HFFc6 (cell line): ENCODE data around the gene SSR4. TPM values are rescaled to one million over a fixed set of nuclear protein-coding genes. Genes with fewer than 3 reads are reported as not detected.

Experiments used
- DNase-seq: peaks from one replicate; pipeline ENCODE4 v3.0.0-alpha.2; 2018
- H3K27ac Mint-ChIP-seq: 2 replicates; pipeline ENCODE4 v1.8.0; 2020; ENCODE audit warnings: mild to moderate bottlenecking, mixed read lengths
- H3K27me3 Mint-ChIP-seq: 2 replicates; pipeline ENCODE4 v1.8.0; 2021; ENCODE audit warnings: mild to moderate bottlenecking, moderate library complexity, mixed read lengths; ENCODE audit not compliant: insufficient read depth
- H3K36me3 Mint-ChIP-seq: 2 replicates; pipeline ENCODE4 v1.8.0; 2021; ENCODE audit warnings: low read depth, mixed read lengths
- H3K4me1 Mint-ChIP-seq: 2 replicates; pipeline ENCODE4 v1.8.0; 2020; ENCODE audit warnings: low read depth, mixed read lengths
- H3K4me3 Mint-ChIP-seq: 2 replicates; pipeline ENCODE4 v1.8.0; 2020; ENCODE audit warnings: mild to moderate bottlenecking, moderate library complexity, mixed read lengths
- H3K9me3 Mint-ChIP-seq: 2 replicates; pipeline ENCODE4 v1.8.0; 2020; ENCODE audit warnings: mild to moderate bottlenecking, mixed read lengths
- total RNA-seq, 6 experiments: library from RNA; stranded (reverse); fragmentation: NEBNext Ultra II Directional; extraction: Animal tissue kit (Norgen Biotek cat#: 25700); gene quantifications; 2 replicates in 1 of 6; 3 replicates in 5 of 6; pipeline ENCODE4 v1.2.3, GENCODE V29; 2021
- TF ChIP-seq, protein P1 (sequence below): fragments of 200-600 bp; sonication (generic); IDR thresholded peaks from 2 replicates; pipeline ENCODE4 v1.5.0; 2021; ENCODE audit warnings: antibody characterized with exemption, mild to moderate bottlenecking

SSR4 gene
- total RNA-seq, 6 experiments from 2014 or later = 171 to 247 (median 182) TPM

DNA sequence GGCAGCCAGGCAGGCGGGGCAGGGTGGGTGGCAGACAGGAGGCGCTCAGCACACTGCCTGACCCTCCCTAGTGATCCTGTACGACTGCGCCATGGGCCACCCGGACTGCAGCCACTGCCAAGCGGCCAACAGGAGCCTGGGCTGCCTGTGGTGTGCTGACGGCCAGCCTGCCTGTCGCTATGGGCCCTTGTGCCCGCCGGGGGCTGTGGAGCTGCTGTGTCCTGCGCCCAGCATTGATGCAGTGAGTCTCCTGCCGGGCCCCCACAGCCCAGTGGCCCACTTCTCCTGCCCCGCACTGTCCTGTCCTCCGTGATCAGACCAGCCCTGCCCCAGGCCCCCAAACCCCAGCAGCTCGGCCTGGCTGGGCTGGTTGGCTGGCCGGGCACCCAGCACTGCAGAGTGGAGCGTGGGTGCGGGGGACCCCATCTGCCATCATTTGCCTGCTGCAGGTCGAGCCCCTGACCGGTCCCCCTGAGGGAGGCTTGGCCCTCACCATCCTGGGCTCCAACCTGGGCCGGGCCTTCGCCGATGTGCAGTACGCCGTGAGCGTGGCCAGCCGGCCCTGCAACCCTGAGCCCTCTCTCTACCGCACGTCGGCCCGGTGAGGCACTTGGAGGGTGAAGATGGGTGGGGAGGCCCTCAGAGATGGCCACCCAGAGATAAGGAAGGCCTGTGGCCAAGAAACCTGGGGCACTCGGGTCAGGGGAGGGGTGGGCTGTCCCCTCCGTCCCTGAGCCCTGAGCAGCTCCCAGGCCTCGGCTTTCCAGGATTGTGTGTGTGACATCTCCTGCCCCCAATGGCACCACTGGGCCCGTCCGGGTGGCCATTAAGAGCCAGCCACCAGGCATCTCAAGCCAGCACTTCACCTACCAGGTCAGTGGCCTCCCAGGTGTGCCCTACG lies 22.8 kb upstream of the SSR4 start:
- H3K27me3 Mint-ChIP-seq = no peaks in the 10 kb centered on the region
- H3K4me3 Mint-ChIP-seq = no peak overlapping the region
- no peak overlapping the region for H3K27ac Mint-ChIP-seq
- TF ChIP-seq, protein P1, sequence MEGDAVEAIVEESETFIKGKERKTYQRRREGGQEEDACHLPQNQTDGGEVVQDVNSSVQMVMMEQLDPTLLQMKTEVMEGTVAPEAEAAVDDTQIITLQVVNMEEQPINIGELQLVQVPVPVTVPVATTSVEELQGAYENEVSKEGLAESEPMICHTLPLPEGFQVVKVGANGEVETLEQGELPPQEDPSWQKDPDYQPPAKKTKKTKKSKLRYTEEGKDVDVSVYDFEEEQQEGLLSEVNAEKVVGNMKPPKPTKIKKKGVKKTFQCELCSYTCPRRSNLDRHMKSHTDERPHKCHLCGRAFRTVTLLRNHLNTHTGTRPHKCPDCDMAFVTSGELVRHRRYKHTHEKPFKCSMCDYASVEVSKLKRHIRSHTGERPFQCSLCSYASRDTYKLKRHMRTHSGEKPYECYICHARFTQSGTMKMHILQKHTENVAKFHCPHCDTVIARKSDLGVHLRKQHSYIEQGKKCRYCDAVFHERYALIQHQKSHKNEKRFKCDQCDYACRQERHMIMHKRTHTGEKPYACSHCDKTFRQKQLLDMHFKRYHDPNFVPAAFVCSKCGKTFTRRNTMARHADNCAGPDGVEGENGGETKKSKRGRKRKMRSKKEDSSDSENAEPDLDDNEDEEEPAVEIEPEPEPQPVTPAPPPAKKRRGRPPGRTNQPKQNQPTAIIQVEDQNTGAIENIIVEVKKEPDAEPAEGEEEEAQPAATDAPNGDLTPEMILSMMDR = no peak
- H3K4me1 Mint-ChIP-seq = peaks cover 2% of the 10 kb centered on the region; the same call in 1 of the 2 replicates
- no peaks in the 10 kb centered on the region for H3K9me3 Mint-ChIP-seq
- no peak for DNase-seq
- H3K36me3 Mint-ChIP-seq = no peaks in the 10 kb centered on the region

DNA sequence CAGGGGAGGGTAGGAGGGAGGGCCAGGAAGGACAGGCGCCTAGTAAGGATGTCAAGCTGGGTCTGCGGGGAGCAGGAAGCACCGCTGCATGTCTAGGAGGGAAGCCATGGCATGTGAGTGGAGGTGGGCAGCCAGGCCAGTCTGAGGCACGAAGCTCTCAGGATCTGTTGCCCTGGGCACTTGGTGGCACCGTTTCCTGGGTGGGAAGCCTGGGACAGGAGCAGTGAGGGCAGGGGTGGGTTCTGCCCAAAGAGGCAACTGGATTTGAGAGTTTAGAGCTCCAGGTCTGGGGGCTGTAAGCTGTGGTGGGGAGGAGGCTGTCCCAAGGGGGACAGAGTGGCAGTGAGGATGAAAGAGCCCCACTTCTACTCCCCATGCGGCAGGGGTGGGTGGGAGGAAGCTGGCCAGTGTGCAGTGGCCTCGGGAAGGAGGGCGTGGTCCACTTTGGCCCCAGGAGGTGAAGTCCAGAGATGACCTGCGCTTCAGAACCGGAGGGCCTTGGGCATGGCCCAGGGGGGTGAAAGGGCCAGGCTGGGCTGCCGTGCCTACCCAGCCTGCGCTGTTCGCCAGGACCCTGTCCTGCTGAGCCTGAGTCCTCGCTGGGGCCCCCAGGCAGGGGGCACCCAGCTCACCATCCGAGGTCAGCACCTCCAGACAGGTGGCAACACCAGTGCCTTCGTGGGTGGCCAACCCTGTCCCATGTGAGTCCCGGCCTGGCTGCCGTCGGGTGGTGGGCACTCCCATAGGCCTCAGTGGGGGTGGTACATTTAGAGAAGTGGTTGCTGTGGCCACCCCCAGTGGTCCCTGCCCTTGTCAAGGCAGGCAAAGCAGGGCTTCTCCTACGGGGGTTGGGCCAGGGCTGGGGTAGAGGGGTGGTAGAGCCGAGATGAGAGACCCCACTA lies 21.9 kb upstream of the SSR4 start:
- Mint-ChIP-seq H3K9me3 (no peaks in the 10 kb centered on the region), H3K27me3 (no peaks in the 10 kb centered on the region), H3K4me1 (no peaks in the 10 kb centered on the region), H3K27ac (no peak overlapping the region), H3K4me3 (no peak overlapping the region), H3K36me3 (no peaks in the 10 kb centered on the region)
- TF ChIP-seq, protein P1 = no peak
- no peak for DNase-seq

DNA sequence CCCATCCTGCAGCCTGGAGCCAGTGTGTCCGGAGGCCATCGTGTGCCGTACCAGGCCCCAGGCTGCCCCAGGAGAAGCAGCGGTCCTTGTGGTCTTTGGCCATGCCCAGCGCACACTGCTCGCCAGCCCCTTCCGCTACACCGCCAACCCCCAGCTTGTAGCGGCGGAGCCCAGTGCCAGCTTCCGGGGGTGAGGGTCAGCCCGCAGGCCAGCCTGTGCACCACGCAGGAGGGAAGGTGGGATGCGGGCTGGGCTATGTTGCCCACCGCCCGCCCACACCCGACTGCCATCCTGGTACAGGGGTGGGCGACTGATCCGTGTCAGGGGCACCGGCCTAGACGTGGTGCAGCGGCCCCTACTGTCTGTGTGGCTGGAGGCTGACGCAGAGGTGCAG lies 21.3 kb upstream of the SSR4 start:
- DNase-seq = no peak
- no peak overlapping the region for H3K27ac Mint-ChIP-seq
- no peaks in the 10 kb centered on the region for H3K4me1 Mint-ChIP-seq
- H3K27me3 Mint-ChIP-seq = no peaks in the 10 kb centered on the region
- no peaks in the 10 kb centered on the region for H3K36me3 Mint-ChIP-seq
- TF ChIP-seq, protein P1 = no peak
- no peak overlapping the region for H3K4me3 Mint-ChIP-seq
- no peaks in the 10 kb centered on the region for H3K9me3 Mint-ChIP-seq

DNA sequence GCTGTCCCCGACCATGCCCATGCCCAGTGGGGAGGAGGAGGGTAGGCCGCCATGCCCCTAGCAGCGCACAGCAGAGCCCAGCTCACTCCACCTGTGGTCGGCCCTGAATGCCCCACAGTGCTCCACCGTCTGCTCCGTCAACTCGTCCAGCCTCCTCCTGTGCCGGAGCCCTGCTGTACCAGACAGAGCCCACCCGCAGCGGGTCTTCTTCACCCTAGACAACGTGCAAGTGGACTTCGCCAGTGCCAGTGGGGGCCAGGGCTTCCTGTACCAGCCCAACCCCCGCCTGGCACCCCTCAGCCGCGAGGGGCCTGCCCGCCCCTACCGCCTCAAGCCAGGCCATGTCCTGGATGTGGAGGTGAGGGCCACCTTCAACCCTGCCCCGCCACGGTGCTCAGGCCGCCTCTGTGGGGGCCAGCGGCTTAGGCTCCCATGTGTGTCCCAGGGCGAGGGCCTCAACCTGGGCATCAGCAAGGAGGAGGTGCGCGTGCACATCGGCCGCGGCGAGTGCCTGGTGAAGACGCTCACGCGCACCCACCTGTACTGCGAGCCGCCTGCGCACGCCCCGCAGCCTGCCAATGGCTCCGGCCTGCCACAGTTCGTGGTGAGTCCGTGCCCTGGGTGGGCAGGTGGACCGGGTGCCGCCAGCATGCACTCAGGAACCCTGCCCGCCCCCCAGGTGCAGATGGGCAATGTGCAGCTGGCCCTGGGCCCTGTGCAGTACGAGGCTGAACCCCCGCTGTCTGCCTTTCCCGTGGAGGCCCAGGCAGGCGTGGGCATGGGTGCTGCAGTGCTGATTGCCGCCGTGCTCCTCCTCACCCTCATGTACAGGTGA lies 20.5 kb upstream of the SSR4 start:
- Mint-ChIP-seq H3K4me3 (no peak overlapping the region), H3K27ac (no peak overlapping the region), H3K4me1 (no peaks in the 10 kb centered on the region), H3K36me3 (no peaks in the 10 kb centered on the region), H3K9me3 (no peaks in the 10 kb centered on the region), H3K27me3 (no peaks in the 10 kb centered on the region)
- DNase-seq = no peak
- TF ChIP-seq, protein P1 = no peak
